Measurements from ENCODE around the gene BTBD1. TPM values are rescaled to one million over a fixed set of nuclear protein-coding genes. Genes with fewer than 3 reads are reported as not detected.
A peak's percentile ranks its signal among the peaks of the same experiment; 100 is the strongest.

The BTBD1 gene
- polyA plus RNA-seq, 2 of the 4 experiments (the other 2 are of a cell fraction), result 53.1 to 95.8 TPM

DNA sequence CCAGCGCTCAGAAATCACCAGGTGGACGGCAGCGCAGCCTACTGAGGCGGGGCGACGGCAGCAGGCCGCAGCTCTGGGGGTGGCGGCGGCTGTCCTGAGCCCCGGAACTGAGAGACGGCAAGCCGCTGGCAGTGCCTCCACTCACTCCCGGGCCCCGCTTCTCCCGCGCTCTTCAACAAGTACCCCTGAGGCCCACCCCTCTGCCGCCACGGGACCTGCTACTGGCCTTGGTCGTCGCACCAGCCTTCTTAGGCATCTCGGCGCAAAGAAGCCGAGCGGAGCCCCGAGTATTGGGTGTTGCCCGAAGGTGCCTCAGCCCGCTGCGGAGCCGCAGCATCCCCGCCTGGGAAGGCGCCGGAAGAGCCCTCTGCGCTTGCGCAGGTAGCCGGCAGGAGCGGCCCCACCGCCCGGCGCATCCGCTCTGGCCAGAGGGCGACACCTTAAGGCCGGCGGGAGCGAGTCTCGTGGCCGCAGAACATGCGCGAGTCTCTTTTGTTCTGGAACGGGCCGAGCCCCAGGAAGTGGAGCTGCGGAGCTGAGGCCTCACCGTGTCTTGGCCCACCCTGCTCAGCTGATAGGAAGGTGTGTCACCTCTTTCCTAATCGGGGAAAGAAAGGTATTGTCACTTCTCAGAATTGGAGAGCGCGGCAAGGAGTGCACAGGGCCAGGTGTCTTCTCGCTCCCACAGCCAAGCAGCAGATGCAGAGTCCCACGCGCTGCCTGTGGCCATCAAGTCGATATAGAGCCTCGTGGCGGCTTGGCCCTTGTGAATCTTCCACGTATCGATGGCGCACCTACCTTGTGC, 55.6 kb downstream of the BTBD1 start, which contains the start of gene C15orf40 (continued):
- TF ChIP-seq CHD2 (IDR thresholded peaks at IDR 0.05; ENCODE audit: low read length, partially characterized antibody), result no peak
- no peak for TF ChIP-seq BHLHE40 (IDR thresholded peaks at IDR 0.05; ENCODE audit: low read depth, low read length)
- no peak for TF ChIP-seq FOSB (CRISPR knock-in tag; IDR thresholded peaks at IDR 0.05)
- TF ChIP-seq KDM5A (IDR thresholded peaks at IDR 0.05), result peak; percentile 64; the same call in 1 of the 2 replicates
- 0 out of 2 replicates have a peak, but pooled peaks have one; percentile 62 for TF ChIP-seq HOXA7 (CRISPR knock-in tag; IDR thresholded peaks at IDR 0.05)
- TF ChIP-seq ESRRA (IDR thresholded peaks at IDR 0.05; ENCODE audit: borderline replicate concordance, low read length), result no peak
- peak; percentile 93 for TF ChIP-seq HOXB5 (CRISPR knock-in tag; IDR thresholded peaks at IDR 0.05)
- TF ChIP-seq CEBPB (IDR thresholded peaks at IDR 0.05), result no peak
- TF ChIP-seq, protein P1, sequence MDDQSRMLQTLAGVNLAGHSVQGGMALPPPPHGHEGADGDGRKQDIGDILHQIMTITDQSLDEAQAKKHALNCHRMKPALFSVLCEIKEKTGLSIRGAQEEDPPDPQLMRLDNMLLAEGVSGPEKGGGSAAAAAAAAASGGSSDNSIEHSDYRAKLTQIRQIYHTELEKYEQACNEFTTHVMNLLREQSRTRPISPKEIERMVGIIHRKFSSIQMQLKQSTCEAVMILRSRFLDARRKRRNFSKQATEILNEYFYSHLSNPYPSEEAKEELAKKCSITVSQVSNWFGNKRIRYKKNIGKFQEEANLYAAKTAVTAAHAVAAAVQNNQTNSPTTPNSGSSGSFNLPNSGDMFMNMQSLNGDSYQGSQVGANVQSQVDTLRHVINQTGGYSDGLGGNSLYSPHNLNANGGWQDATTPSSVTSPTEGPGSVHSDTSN (IDR thresholded peaks at IDR 0.05), result peak; percentile 56; the same call in 1 of the 2 replicates
- TF ChIP-seq, protein P2, sequence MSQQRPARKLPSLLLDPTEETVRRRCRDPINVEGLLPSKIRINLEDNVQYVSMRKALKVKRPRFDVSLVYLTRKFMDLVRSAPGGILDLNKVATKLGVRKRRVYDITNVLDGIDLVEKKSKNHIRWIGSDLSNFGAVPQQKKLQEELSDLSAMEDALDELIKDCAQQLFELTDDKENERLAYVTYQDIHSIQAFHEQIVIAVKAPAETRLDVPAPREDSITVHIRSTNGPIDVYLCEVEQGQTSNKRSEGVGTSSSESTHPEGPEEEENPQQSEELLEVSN (IDR thresholded peaks at IDR 0.05; ENCODE audit: borderline replicate concordance, low read depth), result peak; percentile 93
- TF ChIP-seq ZNF302 (CRISPR knock-in tag; IDR thresholded peaks at IDR 0.05), result 0 out of 2 replicates have a peak, but pooled peaks have one; percentile 48
- peak; percentile 42; the same call in 2 of the 3 replicates for TF ChIP-seq SMC3 (IDR thresholded peaks at IDR 0.05)
- TF ChIP-seq EP300 (IDR thresholded peaks at IDR 0.05), result no peak
- peak; percentile 63; the same call in 1 of the 2 replicates for TF ChIP-seq ATOH8 (CRISPR knock-in tag; IDR thresholded peaks at IDR 0.05; ENCODE audit: low read depth)
- 0 out of 2 replicates have a peak, but pooled peaks have one; percentile 50 for TF ChIP-seq TP53 (CRISPR knock-in tag; IDR thresholded peaks at IDR 0.05)
- 0 out of 2 replicates have a peak, but pooled peaks have one; percentile 85 for TF ChIP-seq EHF (CRISPR knock-in tag; IDR thresholded peaks at IDR 0.05)
- TF ChIP-seq NPAS2 (CRISPR knock-in tag; IDR thresholded peaks at IDR 0.05; ENCODE audit: borderline replicate concordance), result peak; percentile 39; the same call in 1 of the 2 replicates
- TF ChIP-seq NFE2L2 (conservative IDR thresholded peaks at IDR 0.05; ENCODE audit: low read length), result no peak
- TF ChIP-seq, protein P3, sequence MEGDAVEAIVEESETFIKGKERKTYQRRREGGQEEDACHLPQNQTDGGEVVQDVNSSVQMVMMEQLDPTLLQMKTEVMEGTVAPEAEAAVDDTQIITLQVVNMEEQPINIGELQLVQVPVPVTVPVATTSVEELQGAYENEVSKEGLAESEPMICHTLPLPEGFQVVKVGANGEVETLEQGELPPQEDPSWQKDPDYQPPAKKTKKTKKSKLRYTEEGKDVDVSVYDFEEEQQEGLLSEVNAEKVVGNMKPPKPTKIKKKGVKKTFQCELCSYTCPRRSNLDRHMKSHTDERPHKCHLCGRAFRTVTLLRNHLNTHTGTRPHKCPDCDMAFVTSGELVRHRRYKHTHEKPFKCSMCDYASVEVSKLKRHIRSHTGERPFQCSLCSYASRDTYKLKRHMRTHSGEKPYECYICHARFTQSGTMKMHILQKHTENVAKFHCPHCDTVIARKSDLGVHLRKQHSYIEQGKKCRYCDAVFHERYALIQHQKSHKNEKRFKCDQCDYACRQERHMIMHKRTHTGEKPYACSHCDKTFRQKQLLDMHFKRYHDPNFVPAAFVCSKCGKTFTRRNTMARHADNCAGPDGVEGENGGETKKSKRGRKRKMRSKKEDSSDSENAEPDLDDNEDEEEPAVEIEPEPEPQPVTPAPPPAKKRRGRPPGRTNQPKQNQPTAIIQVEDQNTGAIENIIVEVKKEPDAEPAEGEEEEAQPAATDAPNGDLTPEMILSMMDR (IDR thresholded peaks at IDR 0.05), result peak; percentile 71
- TF ChIP-seq FOSL2 (IDR thresholded peaks at IDR 0.05), result no peak
- peak; percentile 43; the same call in 1 of the 2 replicates for TF ChIP-seq FOSL2 (CRISPR knock-in tag; IDR thresholded peaks at IDR 0.05)
- no peak; the same call in 1 of the 2 replicates for TF ChIP-seq RFX5 (IDR thresholded peaks at IDR 0.05)
- TF ChIP-seq, protein P4, sequence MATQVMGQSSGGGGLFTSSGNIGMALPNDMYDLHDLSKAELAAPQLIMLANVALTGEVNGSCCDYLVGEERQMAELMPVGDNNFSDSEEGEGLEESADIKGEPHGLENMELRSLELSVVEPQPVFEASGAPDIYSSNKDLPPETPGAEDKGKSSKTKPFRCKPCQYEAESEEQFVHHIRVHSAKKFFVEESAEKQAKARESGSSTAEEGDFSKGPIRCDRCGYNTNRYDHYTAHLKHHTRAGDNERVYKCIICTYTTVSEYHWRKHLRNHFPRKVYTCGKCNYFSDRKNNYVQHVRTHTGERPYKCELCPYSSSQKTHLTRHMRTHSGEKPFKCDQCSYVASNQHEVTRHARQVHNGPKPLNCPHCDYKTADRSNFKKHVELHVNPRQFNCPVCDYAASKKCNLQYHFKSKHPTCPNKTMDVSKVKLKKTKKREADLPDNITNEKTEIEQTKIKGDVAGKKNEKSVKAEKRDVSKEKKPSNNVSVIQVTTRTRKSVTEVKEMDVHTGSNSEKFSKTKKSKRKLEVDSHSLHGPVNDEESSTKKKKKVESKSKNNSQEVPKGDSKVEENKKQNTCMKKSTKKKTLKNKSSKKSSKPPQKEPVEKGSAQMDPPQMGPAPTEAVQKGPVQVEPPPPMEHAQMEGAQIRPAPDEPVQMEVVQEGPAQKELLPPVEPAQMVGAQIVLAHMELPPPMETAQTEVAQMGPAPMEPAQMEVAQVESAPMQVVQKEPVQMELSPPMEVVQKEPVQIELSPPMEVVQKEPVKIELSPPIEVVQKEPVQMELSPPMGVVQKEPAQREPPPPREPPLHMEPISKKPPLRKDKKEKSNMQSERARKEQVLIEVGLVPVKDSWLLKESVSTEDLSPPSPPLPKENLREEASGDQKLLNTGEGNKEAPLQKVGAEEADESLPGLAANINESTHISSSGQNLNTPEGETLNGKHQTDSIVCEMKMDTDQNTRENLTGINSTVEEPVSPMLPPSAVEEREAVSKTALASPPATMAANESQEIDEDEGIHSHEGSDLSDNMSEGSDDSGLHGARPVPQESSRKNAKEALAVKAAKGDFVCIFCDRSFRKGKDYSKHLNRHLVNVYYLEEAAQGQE (IDR thresholded peaks at IDR 0.05), result no peak
- no peak for TF ChIP-seq RCOR1 (IDR thresholded peaks at IDR 0.05; ENCODE audit: low read depth, low read length)
- TF ChIP-seq KDM1A (IDR thresholded peaks at IDR 0.05; ENCODE audit: low read depth), result no peak
- TF ChIP-seq POLR2A (IDR thresholded peaks at IDR 0.05; ENCODE audit: low read length), result peak; percentile 72
- TF ChIP-seq PHF8 (IDR thresholded peaks at IDR 0.05; ENCODE audit: borderline replicate concordance, low read depth), result peak; percentile 68
- no peak for TF ChIP-seq SREBF2 (IDR thresholded peaks at IDR 0.05)
- TF ChIP-seq RNF2 (IDR thresholded peaks at IDR 0.05; ENCODE audit: borderline replicate concordance, low read depth), result no peak
- TF ChIP-seq POLR2AphosphoS2 (conservative IDR thresholded peaks at IDR 0.05; ENCODE audit: low read length), result no peak

Measured in A549 (cell line).